NCI-H1105 (cell line): ENCODE data around the gene RIPK3.
"Not testable (repeated sequence)": the region's sequence is repeated elsewhere in the genome, so short reads cannot be mapped to it uniquely, and the experiment has no call there.

ENCODE experiments used
- DNase-seq: peaks from one replicate; lab custom pipeline; 2025; lab: John Stamatoyannopoulos, UW

Gene RIPK3

GRCh38 chr14:24343795-24344660 is 4.2 kb upstream of the RIPK3 start:
- no peak for DNase-seq

- DNase-seq, result no peak
These were observed 3.1 kb upstream of the RIPK3 start for GRCh38 chr14:24342889-24343288.

GRCh38 chr14:24340606-24341005 is 815 bp upstream of the RIPK3 start:
- DNase-seq, result no peak

- no peak for DNase-seq
These were observed 948 bp downstream of the RIPK3 start for GRCh38 chr14:24338843-24339242.

GRCh38 chr14:24337824-24338175 is 2.0 kb downstream of the RIPK3 start:
- DNase-seq, result no peak

GRCh38 chr14:24337144-24337823 is 2.5 kb downstream of the RIPK3 start:
- DNase-seq, result no peak

GRCh38 chr14:24335461-24336171 is 4.2 kb downstream of the RIPK3 start:
- DNase-seq, result no peak

GRCh38 chr14:24334431-24335291 is 5.1 kb downstream of the RIPK3 start, which contains the start of gene ADCY4:
Gene ADCY4, minus strand, starts transcription at chr14:24335071. Its CDS starts 419 bp downstream, at chr14:24334652.
- DNase-seq, result no peak

GRCh38 chr14:24332268-24332993 is 7.4 kb downstream of the RIPK3 start:
- peak; percentile 57 for DNase-seq

GRCh38 chr14:24331731-24332267 is 8.0 kb downstream of the RIPK3 start:
- DNase-seq, result no peak

- DNase-seq, result no peak
These were observed 8.7 kb downstream of the RIPK3 start for GRCh38 chr14:24330973-24331674.

- DNase-seq, result no peak
These were observed 10.1 kb downstream of the RIPK3 start for GRCh38 chr14:24329736-24330135.

GRCh38 chr14:24329073-24329663 is 10.6 kb downstream of the RIPK3 start:
- no peak for DNase-seq

GRCh38 chr14:24327914-24328313 is 11.9 kb downstream of the RIPK3 start:
- not testable (repeated sequence) for DNase-seq

GRCh38 chr14:24327303-24327702 is 12.5 kb downstream of the RIPK3 start:
- no peak for DNase-seq

GRCh38 chr14:24325963-24326362 is 13.8 kb downstream of the RIPK3 start:
- no peak for DNase-seq

GRCh38 chr14:24325041-24325530 is 14.7 kb downstream of the RIPK3 start:
- no peak for DNase-seq

- DNase-seq, result no peak
These were observed 15.8 kb downstream of the RIPK3 start for GRCh38 chr14:24324024-24324423.

- no peak for DNase-seq
These were observed 16.4 kb downstream of the RIPK3 start for GRCh38 chr14:24323341-24323740.

- DNase-seq, result no peak
These were observed 17.1 kb downstream of the RIPK3 start for GRCh38 chr14:24322672-24323071.
